HG03025 (cell line): ENCODE measurements around the gene PLCB1.

Experiments
- ATAC-seq: cut with Tn5 transposase; IDR thresholded peaks from one replicate; pipeline ENCODE4 v1.9.1; 2021; ENCODE audit warnings: mild to moderate bottlenecking, moderate library complexity; ENCODE audit not compliant: unreplicated experiment, low FRiP score

The PLCB1 gene

DNA sequence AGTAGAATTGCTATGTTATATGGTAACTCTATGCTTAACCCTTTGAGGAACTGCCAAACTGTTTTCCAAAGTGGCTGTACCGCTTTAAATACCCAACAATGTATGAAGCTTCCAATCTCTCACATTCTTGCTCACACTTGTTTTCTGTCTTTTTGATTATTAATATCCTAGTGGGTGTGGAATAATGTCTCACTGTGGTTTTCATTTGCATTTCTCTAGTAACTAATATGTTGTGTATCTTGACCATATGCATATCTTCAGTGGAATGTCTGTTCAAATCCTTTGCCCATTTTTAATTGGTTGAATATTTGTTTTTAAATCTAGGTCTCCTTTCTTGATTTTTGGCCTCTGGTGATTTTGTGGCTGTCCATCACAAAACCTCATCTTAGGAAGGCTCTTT is 759.0 kb downstream of the PLCB1 start:
- no peak for ATAC-seq

DNA sequence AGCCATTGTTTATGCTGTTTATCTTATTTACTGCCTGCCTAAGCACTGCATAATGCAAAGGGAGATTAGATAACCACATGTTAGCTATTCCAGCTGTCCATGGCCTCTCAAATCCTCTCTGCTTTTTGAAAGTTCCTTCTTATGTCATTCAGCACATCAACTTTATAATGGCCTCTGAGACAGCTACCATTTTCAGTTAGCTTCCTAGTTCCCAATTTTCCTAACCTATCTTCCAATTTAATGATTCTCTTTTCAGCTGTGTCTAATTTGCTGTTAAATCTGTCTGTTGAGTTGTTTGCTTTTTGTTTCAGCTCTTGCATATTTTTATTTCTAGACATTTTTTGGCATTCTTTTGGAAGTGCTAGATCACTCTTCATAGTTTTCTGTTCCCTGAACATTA is 763.4 kb downstream of the PLCB1 start:
- no peak for ATAC-seq

DNA sequence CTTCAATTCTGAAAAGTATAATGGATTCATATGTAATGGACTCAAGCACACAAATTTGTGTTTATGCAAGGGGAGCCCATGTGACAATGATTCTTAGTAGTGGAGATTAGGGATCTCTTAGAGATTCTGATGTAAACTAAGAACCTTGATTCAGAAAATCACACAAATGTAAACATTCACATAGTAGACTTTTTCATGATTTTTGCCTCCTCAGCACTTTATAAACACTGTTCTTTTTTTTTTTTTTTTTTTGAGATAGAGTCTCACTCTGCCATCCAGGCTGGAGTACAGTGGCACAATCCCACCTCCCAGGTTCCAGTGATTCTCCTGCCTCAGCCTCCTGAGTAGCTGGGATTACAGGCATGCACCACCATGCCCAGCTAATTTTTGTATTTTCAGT is 766.8 kb downstream of the PLCB1 start:
- no peak for ATAC-seq

DNA sequence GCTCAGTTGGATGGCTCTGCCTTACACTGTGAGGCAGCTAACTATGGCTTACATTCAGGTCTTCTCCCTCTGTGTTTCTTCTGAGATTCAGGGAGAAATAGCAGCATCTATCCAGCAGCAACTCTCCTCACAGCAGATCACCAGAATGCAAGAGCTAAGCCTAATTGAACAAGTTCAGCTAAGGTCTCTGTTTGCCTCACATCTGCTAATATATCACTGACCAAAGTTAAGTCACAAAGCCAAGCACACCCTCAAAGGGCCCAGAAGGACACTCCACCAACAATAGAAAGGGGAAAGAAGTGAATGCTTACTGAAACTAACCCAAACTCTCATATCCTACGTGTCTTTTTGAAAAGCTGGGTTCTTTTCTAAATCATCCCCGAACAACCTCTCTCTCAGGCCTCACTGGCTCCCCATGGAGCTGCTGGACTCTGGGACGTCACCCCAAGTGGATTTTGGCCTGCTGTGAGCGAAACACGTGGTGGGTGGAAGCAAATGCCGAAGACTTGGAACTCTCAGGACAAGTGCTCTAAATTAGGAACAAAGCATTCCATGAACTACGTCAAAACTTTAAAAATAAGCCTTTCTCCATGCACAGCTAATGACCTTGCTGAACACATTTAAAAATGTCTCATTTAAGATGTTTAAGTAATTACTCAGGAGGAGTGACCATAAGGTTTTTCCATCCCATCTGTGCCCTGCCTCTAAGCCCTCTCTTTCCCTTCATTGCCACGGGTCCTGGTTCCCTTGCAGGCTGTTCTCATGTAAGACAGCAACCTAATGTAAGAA is 769.4 kb downstream of the PLCB1 start:
- no peak for ATAC-seq

DNA sequence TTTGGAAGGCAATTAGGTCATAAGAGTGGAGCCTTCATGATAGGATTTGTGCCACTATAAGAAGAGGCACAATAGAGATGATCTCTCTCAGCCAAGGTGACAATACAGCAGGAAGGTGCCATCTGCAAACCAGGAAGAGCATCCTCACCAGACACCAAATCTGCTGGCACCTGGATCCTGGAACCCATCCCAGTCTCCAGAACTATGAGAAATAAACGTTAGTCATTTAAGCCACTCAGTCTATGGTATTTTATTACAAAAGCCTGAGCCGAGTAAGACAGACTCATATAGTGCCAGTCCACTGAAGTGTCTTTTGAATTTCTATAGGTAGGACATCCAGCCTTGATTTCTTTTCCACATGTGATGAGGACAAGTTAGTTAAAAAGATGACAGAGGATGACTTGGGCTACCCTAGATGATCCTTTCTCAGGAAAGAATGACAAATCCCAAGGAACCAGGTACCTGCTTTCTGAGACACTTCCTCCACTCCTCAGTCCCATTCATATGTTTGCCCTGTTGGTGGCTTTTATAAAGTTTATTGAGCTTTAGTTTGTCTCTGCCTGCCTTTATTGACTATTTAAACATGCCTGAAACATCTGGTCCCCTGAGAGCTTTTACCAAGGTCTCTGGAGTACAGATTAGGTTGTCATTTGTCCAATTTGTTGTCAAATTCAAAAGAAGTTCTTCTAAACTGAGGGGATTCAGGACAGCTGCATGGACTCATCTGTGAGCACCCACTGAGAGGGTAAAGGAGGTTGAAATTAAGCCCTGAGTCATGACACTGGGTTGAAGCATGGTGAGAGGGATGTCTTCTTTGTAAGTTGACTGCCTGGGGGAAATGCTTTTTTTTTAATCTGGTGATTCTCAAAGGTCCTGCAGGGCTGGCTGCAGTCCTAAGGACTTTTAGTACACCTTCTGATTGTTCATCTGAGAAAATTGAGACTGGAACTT is 771.9 kb downstream of the PLCB1 start:
- no peak for ATAC-seq

DNA sequence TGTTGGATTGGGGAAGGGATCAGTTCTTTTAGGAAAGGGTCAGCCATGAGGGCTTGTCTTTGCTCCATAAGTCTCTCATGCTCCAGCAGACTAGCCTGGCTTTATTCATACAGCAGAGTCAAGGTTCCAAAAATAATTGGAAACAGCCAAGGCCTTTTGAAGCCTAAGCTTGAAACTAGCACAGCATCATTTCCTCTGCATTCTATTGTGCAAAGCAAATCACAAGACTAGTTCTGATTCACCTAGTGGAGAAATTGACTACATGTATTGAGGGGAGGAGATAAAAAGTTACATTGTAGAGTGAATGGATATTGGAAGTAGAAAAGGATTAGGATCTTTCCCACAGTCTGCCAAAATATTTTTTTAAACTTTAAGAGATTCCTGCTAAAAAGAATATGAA is 777.5 kb downstream of the PLCB1 start:
- ATAC-seq, result no peak

DNA sequence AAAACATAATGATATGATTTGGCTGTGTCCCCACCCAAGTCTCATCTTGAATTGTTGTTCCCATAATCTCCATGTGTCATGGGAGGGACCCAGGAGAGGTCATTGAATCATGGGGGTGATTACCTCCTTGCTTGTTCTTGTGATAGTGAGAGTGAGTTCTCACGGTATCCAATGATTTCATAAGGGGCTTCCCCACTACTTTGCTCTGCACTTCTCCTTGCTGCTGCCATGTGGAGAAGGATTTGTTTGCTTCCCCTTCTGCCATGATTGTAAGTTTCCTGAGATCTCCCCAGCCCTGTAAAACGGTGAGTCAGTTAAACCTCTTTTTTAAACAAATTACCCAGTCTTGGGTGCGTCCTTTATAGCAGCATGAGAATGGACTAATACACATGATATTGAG is 780.0 kb downstream of the PLCB1 start:
- no peak for ATAC-seq

DNA sequence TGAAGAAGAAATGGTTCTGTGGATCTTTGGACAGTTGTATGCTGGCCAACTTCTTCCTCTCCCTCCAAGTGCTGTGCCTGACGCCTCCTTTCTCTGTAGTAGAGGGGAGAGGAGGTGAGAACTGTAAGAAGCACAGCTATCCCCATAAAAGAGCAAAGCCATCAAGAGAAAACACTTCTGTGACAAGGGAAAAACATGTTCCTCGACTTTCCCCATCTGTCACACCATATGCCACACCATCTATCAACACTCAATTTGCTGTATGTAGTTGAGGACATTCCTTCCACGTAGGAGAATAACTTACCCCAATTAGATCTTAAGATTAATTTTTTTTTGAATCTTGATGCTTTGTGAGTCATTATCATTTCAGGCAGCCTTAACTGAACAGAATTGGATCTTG is 780.7 kb downstream of the PLCB1 start:
- ATAC-seq, result no peak

DNA sequence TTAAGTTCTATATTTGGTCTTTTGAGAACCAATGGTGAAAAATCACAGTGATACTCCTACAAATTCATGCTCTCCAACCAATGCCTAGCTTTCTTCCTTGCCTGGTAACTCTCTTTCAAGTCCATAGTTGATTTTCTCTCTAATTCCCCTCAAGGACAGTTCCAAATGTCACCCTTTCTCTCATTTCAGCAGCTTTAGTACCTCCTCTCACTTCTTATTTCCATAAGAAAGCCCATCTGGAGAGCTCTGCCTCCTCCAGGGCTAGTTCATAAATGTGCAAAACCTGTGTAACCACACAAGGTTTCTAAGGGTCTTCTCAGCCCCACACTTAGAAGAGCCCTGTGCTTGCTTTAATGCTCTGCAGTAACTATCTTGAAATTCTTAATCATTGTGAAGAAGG is 781.4 kb downstream of the PLCB1 start:
- ATAC-seq, result no peak

DNA sequence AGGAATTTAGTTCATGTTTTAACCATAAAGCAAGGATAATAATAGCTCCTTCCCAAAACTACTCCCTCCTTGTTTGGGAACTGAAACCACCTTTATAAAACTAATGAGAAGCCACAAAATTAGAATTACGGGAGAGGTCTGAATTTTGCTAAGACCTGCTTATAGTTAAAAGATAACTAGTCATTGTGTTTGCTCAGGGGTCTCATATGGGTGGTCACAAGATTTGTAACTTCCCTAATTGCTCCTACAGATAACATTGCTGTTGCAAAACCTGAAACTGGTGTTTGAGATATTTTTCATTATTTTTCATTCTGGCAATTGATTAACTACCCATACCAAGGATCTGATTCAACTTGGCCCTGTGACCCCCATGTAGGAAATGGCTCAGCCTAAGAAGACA is 782.4 kb downstream of the PLCB1 start:
- no peak for ATAC-seq

DNA sequence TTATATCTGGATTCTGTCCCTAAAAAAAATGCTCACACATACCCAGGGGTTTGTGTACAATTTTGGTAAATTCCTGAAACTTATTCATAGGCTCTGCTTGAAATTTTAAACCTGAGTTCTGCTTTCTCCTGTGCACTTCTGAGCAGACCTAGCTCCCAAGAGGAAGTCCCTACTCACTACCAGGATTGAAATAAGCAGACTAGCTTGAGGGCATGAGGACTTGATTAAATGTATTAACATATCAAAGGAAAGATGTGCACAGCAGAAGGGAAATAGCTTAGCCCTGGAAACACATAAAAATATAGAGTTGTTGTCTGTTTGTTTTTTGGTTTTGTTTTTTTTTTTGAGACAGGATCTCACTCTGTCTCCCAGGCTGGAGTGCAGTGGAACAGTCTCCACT is 785.0 kb downstream of the PLCB1 start:
- ATAC-seq, result no peak

DNA sequence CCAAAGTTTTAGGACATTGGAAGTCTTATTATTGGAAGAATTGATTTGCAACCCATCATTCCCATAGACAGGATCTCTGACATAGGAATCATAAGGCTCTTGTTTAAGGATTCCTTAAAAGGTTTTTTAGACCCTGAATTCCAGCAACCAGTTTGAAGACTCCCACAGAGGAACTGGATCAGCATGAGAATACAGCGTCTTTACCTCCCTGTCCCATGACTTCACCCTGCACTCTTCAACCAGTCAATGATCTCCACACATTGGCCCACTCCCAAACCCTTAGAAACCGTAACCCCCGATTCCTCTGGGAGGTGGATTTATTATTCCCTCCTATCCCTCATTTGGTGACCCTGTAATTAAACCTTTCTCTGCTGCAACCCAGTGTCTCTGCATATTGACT is 786.1 kb downstream of the PLCB1 start:
- ATAC-seq, result no peak

DNA sequence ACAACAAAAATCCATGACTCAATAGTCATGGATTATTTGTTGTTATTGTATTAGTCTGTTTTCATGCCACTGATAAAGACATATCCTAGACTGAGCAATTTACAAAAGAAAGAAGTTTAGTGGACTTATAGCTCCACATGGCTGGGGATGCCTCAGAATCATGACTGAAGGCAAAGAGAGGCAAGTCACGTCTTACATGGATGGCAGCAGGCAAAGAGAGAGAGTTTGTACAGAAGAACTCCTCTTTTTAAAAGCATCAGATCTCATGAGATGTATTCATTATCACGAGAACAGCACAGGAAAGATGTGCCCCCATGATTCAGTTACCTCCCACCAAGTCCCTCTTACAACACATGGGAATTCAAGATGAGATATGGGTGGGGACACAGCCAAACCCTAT is 792.5 kb downstream of the PLCB1 start:
- no peak for ATAC-seq

DNA sequence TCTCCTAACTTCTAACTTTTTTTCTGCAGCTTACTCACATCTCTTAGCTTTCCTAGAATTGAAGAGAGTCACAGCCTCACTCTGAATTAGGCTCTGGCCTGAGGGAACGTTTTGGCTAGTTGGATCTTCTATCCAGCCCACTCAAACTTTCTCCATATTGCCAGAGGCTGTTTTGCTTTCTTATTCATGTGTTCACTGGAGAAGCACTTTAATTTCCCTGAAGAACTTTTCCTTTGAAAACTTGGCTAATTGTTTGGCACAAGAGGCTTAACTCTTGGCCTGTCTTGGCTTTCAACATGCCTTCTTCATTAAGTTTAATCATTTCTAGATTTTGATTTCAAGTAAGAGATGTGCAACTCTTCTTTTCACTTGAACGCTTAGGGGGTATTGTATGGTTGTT is 798.7 kb downstream of the PLCB1 start:
- ATAC-seq, result no peak

DNA sequence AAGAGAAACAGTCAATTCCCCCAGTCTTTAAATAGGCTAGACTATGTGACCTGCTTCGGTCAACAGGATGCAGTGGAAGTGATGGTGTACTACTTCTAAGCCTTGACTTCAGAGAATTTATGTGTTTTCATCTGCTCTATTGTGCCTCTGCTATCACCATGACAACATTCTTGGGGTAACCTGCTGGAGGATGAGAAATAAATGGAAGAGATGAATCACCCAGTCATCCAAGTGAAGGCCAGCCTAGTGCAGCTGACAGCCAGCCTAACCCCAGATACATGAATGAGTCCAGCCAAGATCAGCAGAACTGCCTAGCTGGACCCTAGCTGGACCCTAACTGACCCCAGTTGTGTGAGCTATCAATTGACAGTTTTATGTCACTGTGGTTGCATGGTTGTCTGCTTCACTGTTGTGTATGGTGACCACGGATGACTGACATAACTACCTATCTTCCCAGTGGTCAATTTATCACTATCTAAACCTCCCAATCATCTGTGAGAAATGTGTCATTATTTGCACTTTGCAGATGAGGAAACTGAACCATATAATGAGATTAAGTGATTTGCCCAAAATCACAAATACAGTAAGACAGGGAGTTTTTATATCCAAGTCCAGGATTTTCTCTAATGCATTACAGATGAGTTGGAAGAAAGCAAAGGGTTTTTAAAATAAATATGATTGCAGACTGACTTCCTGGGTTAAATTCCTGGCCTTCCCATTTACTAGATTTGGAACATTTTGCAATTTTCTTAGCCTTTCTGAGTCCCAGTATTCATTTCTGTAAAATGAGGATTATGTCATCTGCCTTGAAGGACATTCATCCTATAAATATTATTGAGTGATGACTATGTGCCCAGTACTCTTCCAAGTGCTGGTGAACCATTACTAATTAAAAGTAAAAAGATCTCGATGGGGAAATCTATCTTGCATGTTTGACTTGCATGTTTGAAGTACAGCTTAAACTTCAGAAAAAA is 800.4 kb downstream of the PLCB1 start:
- ATAC-seq, result no peak

DNA sequence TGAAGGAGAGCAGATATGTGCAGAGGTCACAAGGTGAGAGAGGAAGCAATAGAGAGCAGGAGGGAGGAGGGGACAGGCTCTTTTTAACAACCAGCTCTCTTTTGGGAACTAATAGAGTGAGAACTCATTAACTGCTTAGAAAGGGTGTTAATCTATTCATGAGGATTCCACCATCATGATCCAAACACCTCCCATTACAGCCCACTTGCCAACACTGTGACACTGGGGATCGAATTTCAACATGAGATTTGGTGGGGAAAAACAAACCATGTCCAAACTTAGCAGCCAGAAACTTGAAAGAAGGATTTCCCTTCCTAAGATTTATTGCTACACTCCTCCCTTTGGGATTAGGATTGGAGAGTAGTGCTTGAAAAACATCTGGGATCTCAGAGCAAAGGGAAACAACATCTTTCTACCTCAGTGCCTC is 801.3 kb downstream of the PLCB1 start:
- no peak for ATAC-seq

DNA sequence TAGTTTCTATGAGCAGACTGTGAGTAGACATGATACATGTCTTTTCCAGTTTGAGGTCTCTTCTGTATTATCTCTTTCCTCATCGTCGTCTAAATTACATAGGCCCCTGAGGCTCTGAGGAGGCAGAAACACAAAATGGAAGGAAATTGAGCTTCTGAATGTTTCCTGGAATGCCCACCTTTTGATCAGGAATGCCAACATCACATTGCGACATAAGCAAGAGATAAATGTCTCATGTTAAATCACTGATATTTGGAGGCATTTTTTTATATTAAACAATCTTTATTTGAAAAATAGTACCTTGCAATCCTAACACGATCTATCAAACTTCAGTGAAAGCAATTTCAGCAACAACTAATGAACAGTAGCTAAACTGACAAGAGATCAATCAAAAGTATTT is 802.3 kb downstream of the PLCB1 start:
- ATAC-seq, result no peak
